B cell (primary cell): Measurements from ENCODE around the gene TLX2. TPM values are rescaled to one million over a fixed set of nuclear protein-coding genes. Genes with fewer than 3 reads are reported as not detected.
"Not testable (repeated sequence)": the region's sequence is repeated elsewhere in the genome, so short reads cannot be mapped to it uniquely, and the experiment has no call there.

Source experiments
- ATAC-seq: fragments of 200-7000 bp; cut with Tn5 transposase; one replicate; pipeline ENCODE4 v1.10.0; 2021; ENCODE audit warnings: low read depth, mild to moderate bottlenecking, moderate number of reproducible peaks, moderate library complexity
- CTCF ChIA-PET: fragments of 350-600 bp; sonication (Branson Sonifier 250); formaldehyde crosslinking; loops from one replicate; lab custom pipeline; 2021; ENCODE audit warnings: antibody characterized with exemption, inconsistent platforms; lab: Charles Lee
- POLR2A ChIA-PET: fragments of 350-600 bp; sonication (Branson Sonifier 250); formaldehyde crosslinking; loops from one replicate; lab custom pipeline; 2021; ENCODE audit warnings: antibody characterized with exemption; lab: Charles Lee
- DNase-seq: peaks from one replicate; pipeline ENCODE4 v3.0.0; 2013
- H2AFZ ChIP-seq: 2 replicates; pipeline ENCODE4 v1.6.1; 2012; ENCODE audit warnings: mild to moderate bottlenecking, low read depth, low read length; ENCODE audit not compliant: insufficient read depth, poor library complexity, severe bottlenecking
- H3K27ac ChIP-seq, 2 donors: 1 replicate in 1 of 2; 2 replicates in 1 of 2; pipeline ENCODE4 v1.5.1; 2012 to 2013; ENCODE audit warnings: low read length in 2 of 2, mild to moderate bottlenecking in 2 of 2, moderate library complexity in 1 of 2
- H3K27me3 ChIP-seq, 4 experiments: fragments of 200-600 bp in 1 of 4; sonication (generic) in 1 of 4; replicated peaks in 1 of 4; 1 replicate in 2 of 4; 2 replicates in 2 of 4; pipeline versions ENCODE4 v1.6.1 to v1.7.0; 2013 to 2016; ENCODE audit warnings: low read length in 3 of 4, mild to moderate bottlenecking in 2 of 4, mixed read lengths in 1 of 4, moderate library complexity in 1 of 4; ENCODE audit not compliant: insufficient read depth in 4 of 4, control insufficient read depth in 3 of 4; ENCODE audit errors: control extremely low read depth in 1 of 4
- H3K36me3 ChIP-seq, 2 experiments: replicated peaks in 1 of 2; 1 replicate in 1 of 2; 2 replicates in 1 of 2; pipeline versions ENCODE4 v1.6.1 to v1.7.1; 2013; ENCODE audit warnings: low read length in 1 of 2; ENCODE audit not compliant: insufficient read depth in 2 of 2, control insufficient read depth in 1 of 2; ENCODE audit errors: control extremely low read depth in 1 of 2, extremely low read depth in 1 of 2
- H3K4me1 ChIP-seq, 2 donors: fragments of 200-600 bp in 1 of 2; sonication (generic) in 1 of 2; 1 replicate in 1 of 2; 2 replicates in 1 of 2; pipeline versions ENCODE4 v1.5.1 to v1.6.1; 2013 to 2017; ENCODE audit warnings: low read length in 2 of 2; ENCODE audit not compliant: control insufficient read depth in 2 of 2, insufficient read depth in 2 of 2
- H3K4me2 ChIP-seq: replicated peaks from 2 replicates; pipeline ENCODE3; 2012; ENCODE audit warnings: mild to moderate bottlenecking, low read depth, low read length; ENCODE audit not compliant: poor library complexity, severe bottlenecking
- H3K4me3 ChIP-seq, 5 experiments: fragments of 200-600 bp in 1 of 5; sonication (generic) in 1 of 5; 1 replicate in 3 of 5; 2 replicates in 2 of 5; pipeline versions ENCODE4 v1.5.1 to v1.7.0; 2011 to 2016; ENCODE audit warnings: low read length in 4 of 5, mild to moderate bottlenecking in 4 of 5, low read depth in 2 of 5, control low read depth in 1 of 5, moderate library complexity in 1 of 5; ENCODE audit not compliant: insufficient read depth in 1 of 5; ENCODE audit errors: control extremely low read depth in 1 of 5, extremely low read depth in 1 of 5
- H3K79me2 ChIP-seq: fragments of 200-600 bp; sonication (generic); one replicate; pipeline ENCODE4 v1.6.0; 2016; ENCODE audit warnings: low read length; ENCODE audit not compliant: control insufficient read depth, insufficient read depth
- H3K9ac ChIP-seq: fragments of 200-600 bp; sonication (generic); 2 replicates; pipeline ENCODE4 v1.6.1; 2017; ENCODE audit warnings: mild to moderate bottlenecking, low read length, moderate library complexity
- H3K9me3 ChIP-seq, 3 donors: one replicate each; pipeline versions ENCODE4 v1.6.1 to v1.7.1; 2013; ENCODE audit warnings: low read length in 2 of 3; ENCODE audit not compliant: control insufficient read depth in 2 of 3, insufficient read depth in 1 of 3; ENCODE audit errors: control extremely low read depth in 1 of 3
- H4K20me1 ChIP-seq: 2 replicates; pipeline ENCODE4 v1.6.0; 2012; ENCODE audit warnings: mild to moderate bottlenecking, low read length; ENCODE audit not compliant: insufficient read depth, control insufficient read depth, poor library complexity, severe bottlenecking
- H3K27ac Mint-ChIP-seq: one replicate; pipeline ENCODE4 v1.8.0; 2021; ENCODE audit warnings: mixed read lengths
- H3K27me3 Mint-ChIP-seq: one replicate; pipeline ENCODE4 v1.8.0; 2021; ENCODE audit warnings: mixed read lengths
- H3K4me1 Mint-ChIP-seq: one replicate; pipeline ENCODE4 v1.8.0; 2021; ENCODE audit warnings: mixed read lengths
- H3K4me3 Mint-ChIP-seq: one replicate; pipeline ENCODE4 v1.8.0; 2021; ENCODE audit warnings: mixed read lengths
- H3K9me3 Mint-ChIP-seq: one replicate; pipeline ENCODE4 v1.8.0; 2022; ENCODE audit warnings: mixed read lengths; ENCODE audit not compliant: insufficient read depth
- EZH2 ChIP-seq: IDR thresholded peaks from 2 replicates; pipeline ENCODE4 v1.6.1; 2012; ENCODE audit warnings: borderline replicate concordance, low read depth, mild to moderate bottlenecking, moderate library complexity, low read length; ENCODE audit not compliant: insufficient read depth, poor library complexity, severe bottlenecking
- WGBS: methylation state at CpG from one replicate; pipeline ENCODE4 v1.1.5; 2013; ENCODE audit warnings: missing lambda C conversion rate; ENCODE audit not compliant: insufficient coverage; 5-methylcytosine and 5-hydroxymethylcytosine counted together
- intact Hi-C: fragments of 100-400 bp; cut with micrococcal nuclease; formaldehyde crosslinking; loops from one replicate; pipeline ENCODE4 v1.10.0; 2022
- polyA minus RNA-seq: library from RNA; depleted of rRNA, polyadenylated mRNA; stranded (reverse); fragments of >200 nt; gene quantifications from 2 replicates; pipeline ENCODE4 v1.2.3, GENCODE V29; 2012
- polyA plus RNA-seq: library from polyadenylated mRNA; depleted of rRNA; stranded (reverse); fragments of >200 nt; gene quantifications from 2 replicates; pipeline ENCODE4 v1.2.3, GENCODE V29; 2012
- total RNA-seq, 2 donors: library from RNA; stranded (reverse); fragments of 120-200 nt in 1 of 2; gene quantifications; 1 replicate in 1 of 2; 2 replicates in 1 of 2; pipeline versions ENCODE4 v1.2.3 to v1.2.4, GENCODE V29; 2013 to 2022
- TF ChIP-seq, protein P1 (sequence below): fragments of 200-600 bp; IDR thresholded peaks from one replicate; pipeline ENCODE4 v1.8.0; 2022; ENCODE audit warnings: antibody characterized with exemption, mild to moderate bottlenecking

Gene TLX2
- total RNA-seq (0.19 TPM in 1 of 2 replicates, not detected in the other), polyA plus RNA-seq (0.06 TPM in 1 of 2 replicates, not detected in the other), polyA minus RNA-seq (not detected in 2 replicates)
- total RNA-seq (2013), result 0.05 TPM

DNA sequence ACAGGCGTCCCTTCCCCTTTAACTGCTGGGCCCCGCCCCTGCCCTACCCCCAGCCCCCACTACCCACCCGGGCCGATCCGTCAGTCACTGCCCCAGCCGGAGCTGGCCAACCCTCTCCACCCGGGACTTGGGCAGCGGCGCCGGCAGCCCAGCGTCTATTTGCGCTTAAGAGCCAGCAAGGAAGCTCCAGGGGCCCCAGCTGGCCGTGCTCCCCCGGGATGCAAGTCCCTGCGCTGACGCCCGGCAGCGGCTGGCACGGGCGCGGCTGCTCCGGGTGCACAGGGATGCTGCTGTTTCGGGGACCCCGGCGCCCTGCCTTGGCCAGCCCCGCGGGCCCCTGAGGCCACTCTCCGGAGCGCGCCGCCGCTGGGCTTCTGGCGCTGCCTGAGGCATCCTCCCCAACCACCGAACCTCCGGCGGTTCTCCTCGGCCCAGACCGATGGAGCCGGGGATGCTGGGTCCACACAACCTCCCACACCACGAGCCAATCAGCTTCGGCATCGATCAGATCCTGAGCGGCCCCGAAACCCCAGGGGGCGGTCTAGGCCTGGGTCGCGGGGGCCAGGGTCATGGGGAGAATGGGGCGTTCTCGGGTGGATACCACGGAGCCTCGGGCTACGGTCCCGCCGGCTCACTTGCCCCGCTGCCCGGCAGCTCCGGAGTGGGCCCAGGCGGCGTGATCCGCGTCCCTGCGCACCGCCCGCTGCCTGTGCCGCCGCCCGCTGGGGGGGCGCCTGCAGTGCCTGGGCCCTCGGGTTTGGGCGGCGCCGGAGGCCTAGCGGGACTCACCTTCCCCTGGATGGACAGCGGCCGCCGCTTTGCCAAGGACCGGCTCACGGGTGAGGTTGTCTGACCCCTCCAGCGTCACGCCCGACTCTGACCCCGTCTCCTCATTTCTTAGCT, at the start of gene TLX2:
TLX2 (plus strand) TSS at position 83 of the 903 bp plus-strand sequence; CDS start at position 440, 357 bp downstream.
- WGBS, result 3% methylated on average over 73 of the region's 82 CpGs
- Mint-ChIP-seq H3K27me3 (peaks cover 64% of the 10 kb centered on the region), H3K4me3 (peak within 1 kb of the TSS; percentile 82), H3K4me1 (peaks cover 28% of the 10 kb centered on the region), H3K9me3 (no peaks in the 10 kb centered on the region), H3K27ac (peak within 1 kb of the TSS; percentile 53)
- H3K4me3 ChIP-seq, result peak within 1 kb of the TSS in 3 of 5 experiments; percentile 28 to 68 (median 50)
- H4K20me1 ChIP-seq, result peaks cover 6% of the 10 kb centered on the region
- no peak within 1 kb of the TSS for H3K27ac ChIP-seq
- POLR2A ChIA-PET, result interaction anchor here (0.5 to 1.7 kb wide), 3 partner anchors 15 to 54 kb away, joined by 3 to 8 read pairs (median 7); partner anchors contain the start of genes AUP1 and HTRA2
- H3K36me3 ChIP-seq, result no peaks in the 10 kb centered on the region
- H3K79me2 ChIP-seq, result no peaks in the 10 kb centered on the region
- peak within 1 kb of the TSS; percentile 71 for H2AFZ ChIP-seq
- CTCF ChIA-PET, result interaction anchor here (0.8 to 1.6 kb wide), 2 partner anchors 11 to 73 kb away, joined by 3 to 4 read pairs; no protein-coding TSS in a partner anchor
- intact Hi-C loops, result no loop called here
- peak; percentile 98 for TF ChIP-seq EZH2
- TF ChIP-seq, protein P1, sequence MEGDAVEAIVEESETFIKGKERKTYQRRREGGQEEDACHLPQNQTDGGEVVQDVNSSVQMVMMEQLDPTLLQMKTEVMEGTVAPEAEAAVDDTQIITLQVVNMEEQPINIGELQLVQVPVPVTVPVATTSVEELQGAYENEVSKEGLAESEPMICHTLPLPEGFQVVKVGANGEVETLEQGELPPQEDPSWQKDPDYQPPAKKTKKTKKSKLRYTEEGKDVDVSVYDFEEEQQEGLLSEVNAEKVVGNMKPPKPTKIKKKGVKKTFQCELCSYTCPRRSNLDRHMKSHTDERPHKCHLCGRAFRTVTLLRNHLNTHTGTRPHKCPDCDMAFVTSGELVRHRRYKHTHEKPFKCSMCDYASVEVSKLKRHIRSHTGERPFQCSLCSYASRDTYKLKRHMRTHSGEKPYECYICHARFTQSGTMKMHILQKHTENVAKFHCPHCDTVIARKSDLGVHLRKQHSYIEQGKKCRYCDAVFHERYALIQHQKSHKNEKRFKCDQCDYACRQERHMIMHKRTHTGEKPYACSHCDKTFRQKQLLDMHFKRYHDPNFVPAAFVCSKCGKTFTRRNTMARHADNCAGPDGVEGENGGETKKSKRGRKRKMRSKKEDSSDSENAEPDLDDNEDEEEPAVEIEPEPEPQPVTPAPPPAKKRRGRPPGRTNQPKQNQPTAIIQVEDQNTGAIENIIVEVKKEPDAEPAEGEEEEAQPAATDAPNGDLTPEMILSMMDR, result no peak
- peaks cover 2 to 91% (median 64%) of the 10 kb centered on the region in 4 experiments for H3K27me3 ChIP-seq
- H3K9me3 ChIP-seq, result peaks cover 0 to 31% (median 1%) of the 10 kb centered on the region in 3 donors
- DNase-seq (peak; percentile 65), ATAC-seq (peak; percentile 22)
- H3K9ac ChIP-seq, result peak within 1 kb of the TSS; percentile 67
- peak within 1 kb of the TSS; percentile 96 for H3K4me2 ChIP-seq
- peaks cover 36 to 50% of the 10 kb centered on the region in 2 donors for H3K4me1 ChIP-seq

DNA sequence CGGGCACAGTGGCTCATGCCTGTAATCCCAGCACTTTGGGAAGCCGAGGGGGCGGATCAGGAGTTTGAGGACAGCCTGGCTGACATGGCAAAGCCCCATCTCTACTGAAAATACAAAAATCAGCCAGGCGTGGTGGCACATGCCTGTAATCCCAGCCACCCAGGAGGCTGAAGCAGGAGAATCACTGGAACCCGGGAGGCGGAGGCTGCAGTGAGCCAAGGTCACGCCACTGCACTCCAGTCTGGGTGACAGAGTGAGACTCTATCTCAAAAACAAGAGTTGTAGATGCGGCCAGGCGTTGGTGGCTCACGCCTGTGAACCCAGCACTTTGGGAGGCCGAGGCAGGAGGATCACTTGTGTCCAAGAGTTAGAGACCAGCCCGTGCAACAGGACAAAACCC, 43.5 kb upstream of the TLX2 start:
- H3K27ac Mint-ChIP-seq, result peak overlapping the region; percentile 65
- H3K9me3 ChIP-seq, H3K9ac ChIP-seq, H3K4me2 ChIP-seq, H3K27me3 Mint-ChIP-seq, H2AFZ ChIP-seq, H4K20me1 ChIP-seq, H3K4me3 ChIP-seq, H3K9me3 Mint-ChIP-seq, intact Hi-C loops, H3K27me3 ChIP-seq, ATAC-seq, DNase-seq: not testable (repeated sequence)
- ChIA-PET POLR2A (interaction anchor here (4.1 kb wide), 2 partner anchors 11 to 13 kb away, joined by 36 to 63 read pairs; partner anchors contain the start of genes CCDC142, TTC31 and WBP1), CTCF (interaction anchor here (0.7 to 1.6 kb wide), 3 partner anchors 10 to 1257 kb away, joined by 4 to 6 read pairs (median 6); partner anchors contain the start of gene WBP1)
- peaks cover 0 to 14% of the 10 kb centered on the region in 2 experiments for H3K36me3 ChIP-seq
- peak overlapping the region in 1 of 2 donors; percentile 2 for H3K27ac ChIP-seq
- peaks cover 19 to 27% of the 10 kb centered on the region in 2 donors for H3K4me1 ChIP-seq
- WGBS, result 98% methylated on average over 8 of the region's 12 CpGs
- H3K4me3 Mint-ChIP-seq, result peak overlapping the region; percentile 53
- H3K79me2 ChIP-seq, result peaks cover 12% of the 10 kb centered on the region
- peaks cover 24% of the 10 kb centered on the region for H3K4me1 Mint-ChIP-seq
